Measurements from ENCODE around the gene MIPEP.
A peak's percentile ranks its signal among the peaks of the same experiment; 100 is the strongest.
"Not testable (repeated sequence)": the region's sequence is repeated elsewhere in the genome, so short reads cannot be mapped to it uniquely, and the experiment has no call there.

The MIPEP gene

GRCh38 chr13:23888658-23889614 lies at the start of gene MIPEP:
MIPEP (minus strand) TSS chr13:23889400; CDS start chr13:23889320, 80 bp downstream.
- peak; percentile 98 for DNase-seq (ENCODE audit: low spot score)

- no peak for DNase-seq (ENCODE audit: low spot score)
Measured at GRCh38 chr13:23934520-23934919, 45.3 kb upstream of the MIPEP start.

- DNase-seq (ENCODE audit: low spot score), result no peak
Measured at GRCh38 chr13:23928985-23929384, 39.8 kb upstream of the MIPEP start.

GRCh38 chr13:23923031-23923430 lies 33.8 kb upstream of the MIPEP start:
- no peak for DNase-seq (ENCODE audit: low spot score)

- DNase-seq (ENCODE audit: low spot score), result no peak
Measured at GRCh38 chr13:23922005-23922932, 33.1 kb upstream of the MIPEP start.

GRCh38 chr13:23921451-23921888 lies 32.3 kb upstream of the MIPEP start:
- DNase-seq (ENCODE audit: low spot score), result peak; percentile 58

GRCh38 chr13:23919006-23919405 lies 29.8 kb upstream of the MIPEP start:
- no peak for DNase-seq (ENCODE audit: low spot score)

GRCh38 chr13:23918208-23918607 lies 29.0 kb upstream of the MIPEP start:
- DNase-seq (ENCODE audit: low spot score), result no peak

- no peak for DNase-seq (ENCODE audit: low spot score)
Measured at GRCh38 chr13:23915308-23915707, 26.1 kb upstream of the MIPEP start.

- DNase-seq (ENCODE audit: low spot score), result no peak
Measured at GRCh38 chr13:23912469-23912868, 23.3 kb upstream of the MIPEP start.

GRCh38 chr13:23909606-23910005 lies 20.4 kb upstream of the MIPEP start:
- DNase-seq (ENCODE audit: low spot score), result no peak

- DNase-seq (ENCODE audit: low spot score), result no peak
Measured at GRCh38 chr13:23905766-23906165, 16.6 kb upstream of the MIPEP start.

GRCh38 chr13:23903906-23904280 lies 14.7 kb upstream of the MIPEP start:
- peak; percentile 51 for DNase-seq (ENCODE audit: low spot score)

- DNase-seq (ENCODE audit: low spot score), result peak; percentile 28
Measured at GRCh38 chr13:23902975-23903905, 14.0 kb upstream of the MIPEP start.

- no peak for DNase-seq (ENCODE audit: low spot score)
Measured at GRCh38 chr13:23901365-23901764, 12.2 kb upstream of the MIPEP start.

GRCh38 chr13:23899555-23899954 lies 10.4 kb upstream of the MIPEP start:
- DNase-seq (ENCODE audit: low spot score), result no peak

GRCh38 chr13:23898101-23898500 lies 8.9 kb upstream of the MIPEP start:
- no peak for DNase-seq (ENCODE audit: low spot score)

- not testable (repeated sequence) for DNase-seq (ENCODE audit: low spot score)
Measured at GRCh38 chr13:23897452-23897919, 8.3 kb upstream of the MIPEP start, which contains the start of gene C1QTNF9B. C1QTNF9B (minus strand) TSS chr13:23897502.

GRCh38 chr13:23894746-23895145 lies 5.5 kb upstream of the MIPEP start:
- not testable (repeated sequence) for DNase-seq (ENCODE audit: low spot score)

- not testable (repeated sequence) for DNase-seq (ENCODE audit: low spot score)
Measured at GRCh38 chr13:23893791-23894190, 4.6 kb upstream of the MIPEP start.

Measured in iPS-NIHi11 (cell line).